GM04504 (cell line): ENCODE measurements around the gene MYO1B.

Experiments used
- DNase-seq: peaks from one replicate; pipeline ENCODE4 v3.0.0-alpha.2; 2012; ENCODE audit warnings: low read depth

Gene MYO1B

DNA sequence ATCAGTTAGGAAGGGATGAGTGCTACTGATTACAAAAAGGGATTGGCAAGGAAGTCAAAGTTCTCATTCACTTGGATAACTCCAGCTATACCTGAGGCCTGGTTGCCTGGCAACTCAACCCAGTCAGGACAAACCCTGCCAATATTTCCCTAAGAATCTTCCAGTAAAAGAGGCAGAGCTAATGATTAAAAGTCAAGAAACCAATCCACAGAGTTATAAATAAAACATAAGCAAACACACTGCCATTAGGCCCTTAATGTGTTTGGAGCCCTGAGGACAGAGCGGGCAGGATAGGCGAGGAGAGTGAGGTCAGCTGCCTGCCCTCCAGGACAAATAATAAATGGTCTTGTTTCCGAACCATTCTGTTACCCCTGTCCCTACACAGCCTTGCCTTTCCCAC lies 217.2 kb downstream of the MYO1B start:
- DNase-seq = no peak

DNA sequence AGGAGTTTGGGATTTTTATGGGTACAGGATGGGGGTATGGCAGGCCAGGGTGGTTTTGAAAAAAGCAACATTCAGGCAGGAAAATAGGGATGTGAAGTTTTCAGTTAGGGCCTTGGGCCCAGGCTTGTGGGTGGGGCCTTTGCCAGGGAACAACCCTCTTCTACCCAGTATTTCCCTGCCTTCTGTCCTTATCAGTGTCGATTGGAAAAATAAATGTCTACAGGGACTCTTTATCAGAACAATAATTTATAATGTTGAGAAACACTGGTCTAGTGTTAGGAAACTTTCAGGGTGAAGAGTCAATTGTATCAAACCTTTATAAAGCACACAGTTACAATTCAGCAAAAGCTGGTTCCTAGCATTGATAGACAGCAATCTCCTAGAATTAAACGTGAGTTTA lies 218.6 kb downstream of the MYO1B start:
- no peak for DNase-seq

DNA sequence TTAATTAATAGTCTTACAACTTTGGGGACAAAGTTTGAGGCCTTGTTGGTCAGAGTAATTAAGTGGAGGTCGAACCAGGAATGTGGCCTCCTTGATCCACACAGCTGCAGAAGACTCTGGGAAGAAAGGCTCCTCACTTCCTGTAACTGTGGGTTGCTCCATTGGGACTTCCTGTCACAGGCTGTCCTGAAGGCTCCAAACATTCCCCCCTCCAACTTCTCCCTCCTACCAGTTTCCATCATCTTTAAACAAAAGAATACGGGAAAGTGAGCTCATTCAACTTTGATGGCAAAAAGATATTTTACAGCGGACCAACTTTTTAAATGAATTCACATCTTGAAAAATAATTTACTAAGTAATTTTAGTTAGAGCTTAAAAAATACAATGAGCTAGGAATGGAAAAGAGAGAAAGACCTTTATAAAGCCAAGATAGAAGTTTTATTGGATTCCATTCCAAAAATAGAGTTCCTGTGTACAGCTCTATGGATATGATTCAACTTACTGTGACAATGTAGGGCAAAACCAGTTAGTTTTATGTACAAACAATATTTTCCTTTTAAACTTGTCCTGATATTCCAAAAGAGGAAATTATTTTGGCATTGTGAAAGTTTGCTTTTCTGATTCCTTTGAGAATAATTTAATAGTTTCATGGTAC lies 220.7 kb downstream of the MYO1B start:
- no peak for DNase-seq

DNA sequence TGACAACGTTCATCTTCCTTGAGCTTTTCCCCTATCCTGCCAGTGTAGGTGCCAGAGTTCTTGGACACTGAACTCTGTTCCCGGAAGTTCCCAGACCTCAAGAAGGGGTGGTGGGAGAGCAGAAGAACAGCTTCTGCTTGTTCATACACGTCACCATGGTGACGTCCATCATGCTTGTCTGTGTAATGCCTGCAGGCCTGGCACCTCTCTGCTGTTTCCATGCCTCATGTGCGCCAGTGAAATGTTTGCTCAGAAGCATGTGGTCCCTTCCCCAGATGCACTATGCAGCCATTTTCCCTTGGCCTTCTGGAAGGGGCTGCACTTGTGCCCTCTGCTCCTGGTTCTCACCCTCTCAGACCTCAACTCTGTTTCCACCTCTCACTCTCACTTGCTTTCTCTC lies 221.9 kb downstream of the MYO1B start:
- DNase-seq = no peak

DNA sequence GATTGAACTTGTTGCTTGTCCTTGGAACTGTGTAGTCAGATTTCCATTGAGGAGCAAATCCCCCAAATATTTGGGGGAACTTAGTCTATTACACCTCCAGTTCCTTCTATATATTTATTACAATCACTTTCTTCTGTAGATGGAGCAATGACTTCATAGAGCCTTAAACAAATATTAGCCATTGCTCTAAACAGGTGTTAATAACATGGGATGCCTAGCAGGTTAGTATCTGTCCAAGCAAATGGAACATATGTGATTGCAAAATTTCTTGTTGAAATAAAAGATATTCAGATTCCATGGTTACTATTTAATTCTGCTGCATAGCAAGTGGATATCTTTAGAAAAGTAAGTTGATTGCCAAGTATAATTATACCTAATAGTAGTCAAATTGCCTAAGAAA lies 225.1 kb downstream of the MYO1B start:
- no peak for DNase-seq

DNA sequence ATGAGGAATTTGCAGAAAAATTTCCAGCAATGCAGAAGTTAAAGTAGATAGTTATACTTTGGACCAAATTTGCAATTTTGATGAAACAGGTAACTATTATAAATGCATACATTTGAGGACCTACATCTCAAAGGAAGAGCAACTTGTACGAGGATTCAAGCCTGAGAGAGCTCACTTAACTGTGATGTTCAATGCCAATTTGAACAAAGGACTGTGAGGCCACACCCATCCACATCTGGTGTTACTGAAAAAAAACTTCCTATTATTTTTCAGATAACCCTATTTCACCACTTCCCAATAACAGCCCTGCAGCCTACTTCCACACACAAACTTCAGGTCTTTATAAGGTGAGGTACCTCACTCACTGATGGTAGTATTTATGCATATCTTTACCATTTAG lies 229.3 kb downstream of the MYO1B start:
- no peak for DNase-seq
